Activated naive CD4-positive, alpha-beta T cell treated with anti-CD3 and anti-CD28 coated beads for 36 hours (primary cell): ENCODE data around the gene CHRM1. TPM values are rescaled to one million over a fixed set of nuclear protein-coding genes. Genes with fewer than 3 reads are reported as not detected.
"Not testable (repeated sequence)": the region's sequence is repeated elsewhere in the genome, so short reads cannot be mapped to it uniquely, and the experiment has no call there.

Experiments used
- CTCF ChIA-PET: fragments of 350-600 bp; sonication (Branson Sonifier 250); formaldehyde crosslinking; loops from one replicate; lab custom pipeline; 2021; ENCODE audit warnings: antibody characterized with exemption; lab: Charles Lee
- DNase-seq: peaks from one replicate; pipeline ENCODE4 v3.0.0-alpha.2; 2020
- H3K27ac Mint-ChIP-seq: one replicate; pipeline ENCODE4 v1.8.0; 2021; ENCODE audit warnings: mild to moderate bottlenecking, mixed read lengths
- H3K27me3 Mint-ChIP-seq: one replicate; pipeline ENCODE4 v1.8.0; 2021; ENCODE audit warnings: low read depth, mixed read lengths
- H3K36me3 Mint-ChIP-seq: one replicate; pipeline ENCODE4 v1.8.0; 2021; ENCODE audit warnings: low read depth, mixed read lengths
- H3K4me1 Mint-ChIP-seq: one replicate; pipeline ENCODE4 v1.8.0; 2021; ENCODE audit warnings: low read depth, mixed read lengths
- H3K4me3 Mint-ChIP-seq: one replicate; pipeline ENCODE4 v1.8.0; 2021; ENCODE audit warnings: mild to moderate bottlenecking, moderate library complexity, mixed read lengths
- H3K9me3 Mint-ChIP-seq: one replicate; pipeline ENCODE4 v1.8.0; 2021; ENCODE audit warnings: mixed read lengths
- intact Hi-C: fragments of 100-400 bp; cut with micrococcal nuclease; formaldehyde crosslinking; loops from one replicate; pipeline ENCODE4 v1.15.1; 2023
- total RNA-seq, 2 experiments: library from RNA; stranded (reverse); gene quantifications; one replicate each; pipeline ENCODE4 v1.2.3, GENCODE V29; 2021

CHRM1 gene
- total RNA-seq, 2 experiments from 2014 or later: not detected

- H3K27me3 Mint-ChIP-seq, H3K9me3 Mint-ChIP-seq, H3K27ac Mint-ChIP-seq, DNase-seq, CTCF ChIA-PET, H3K4me3 Mint-ChIP-seq: not testable (repeated sequence)
- peaks cover 46% of the 10 kb centered on the region for H3K4me1 Mint-ChIP-seq
- intact Hi-C loops: loop anchor here (5.0 kb wide), 1 partner anchor 187 kb away; the partner anchor contains the start of genes LBHD1 and UQCC3
- peaks cover 53% of the 10 kb centered on the region for H3K36me3 Mint-ChIP-seq
These were observed 61.9 kb downstream of the CHRM1 start for GRCh38 chr11:62859281-62859703.

Other genes with a start within 250 kb of the CHRM1 start
- 1 to 10 TPM; 6.0 to 6.4 TPM for gene UQCC3, start 249.7 kb downstream of the CHRM1 start, total RNA-seq
- 1 to 10 TPM; 4.4 to 6.1 TPM for gene LBHD1, start 249.1 kb downstream of the CHRM1 start, total RNA-seq
- 100 to 1,000 TPM; 121 to 124 TPM for gene UBXN1, start 242.3 kb downstream of the CHRM1 start, total RNA-seq
- gene LRRN4CL, start 231.8 kb downstream of the CHRM1 start, total RNA-seq: under 1 TPM in 1 of 2 experiments, not detected in 1; 0.10 TPM
- 10 to 100 TPM; 13.8 to 17.3 TPM for gene BSCL2, start 213.9 kb downstream of the CHRM1 start, total RNA-seq
- not detected for gene GNG3, start 213.7 kb downstream of the CHRM1 start, total RNA-seq
- 10 to 100 TPM; 58.6 to 61.5 TPM for gene HNRNPUL2, start 193.9 kb downstream of the CHRM1 start, total RNA-seq
- gene TTC9C, start 192.9 kb downstream of the CHRM1 start, total RNA-seq: 10 to 100 TPM; 46.6 to 49.5 TPM
- 10 to 100 TPM; 12.1 to 13.5 TPM for gene ZBTB3, start 167.2 kb downstream of the CHRM1 start, total RNA-seq
- 100 to 1,000 TPM; 131 to 135 TPM for gene POLR2G, start 159.8 kb downstream of the CHRM1 start, total RNA-seq
- 10 to 100 TPM in 1 of 2 experiments, 1 to 10 TPM in 1; 8.9 to 10.5 TPM for gene TAF6L, start 150.0 kb downstream of the CHRM1 start, total RNA-seq
- gene TMEM179B, start 134.0 kb downstream of the CHRM1 start, total RNA-seq: 10 to 100 TPM; 13.9 to 15.2 TPM
- 1 to 10 TPM; 7.0 to 7.7 TPM for gene TMEM223, start 129.4 kb downstream of the CHRM1 start, total RNA-seq
- 10 to 100 TPM; 44.6 to 46.0 TPM for gene NXF1, start 115.9 kb downstream of the CHRM1 start, total RNA-seq
- 10 to 100 TPM; 22.7 to 23.0 TPM for gene STX5, start 89.3 kb downstream of the CHRM1 start, total RNA-seq
- gene TEX54, start 88.5 kb downstream of the CHRM1 start, total RNA-seq: not detected
- gene WDR74, start 81.8 kb downstream of the CHRM1 start, total RNA-seq: 10 to 100 TPM; 74.4 to 78.7 TPM
- gene SLC3A2, start 40.5 kb downstream of the CHRM1 start, total RNA-seq: 100 to 1,000 TPM; 419 to 472 TPM
- not detected for gene SLC22A6, start 63.6 kb upstream of the CHRM1 start, total RNA-seq
- gene SLC22A8, start 94.5 kb upstream of the CHRM1 start, total RNA-seq: not detected
- not detected for gene SLC22A24, start 222.9 kb upstream of the CHRM1 start, total RNA-seq